Measurements from ENCODE around the gene NOXO1.

The NOXO1 gene

GRCh38 chr16:1997494-1998359 lies 16.5 kb upstream of the NOXO1 start:
- DNase-seq: no peak

DNA sequence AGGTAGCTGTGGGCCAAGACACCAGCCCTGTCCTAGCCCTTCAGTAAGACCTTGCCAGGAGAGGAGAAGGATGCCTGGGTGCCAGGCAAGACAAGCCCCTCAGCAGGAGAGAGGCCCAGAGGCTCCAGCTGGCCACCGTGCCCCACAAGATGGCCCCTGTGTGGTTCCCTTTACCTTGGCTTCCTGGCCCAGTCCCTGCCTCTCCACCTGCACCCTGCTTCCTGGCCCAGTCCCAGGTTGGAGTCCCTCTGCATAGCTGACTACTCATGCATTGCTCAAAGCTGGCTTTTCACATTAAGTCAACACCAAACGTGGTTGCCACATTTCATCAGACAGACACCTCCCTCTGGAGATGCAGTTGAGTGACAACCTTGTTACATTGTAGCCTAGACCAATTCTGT lies 12.5 kb upstream of the NOXO1 start:
- DNase-seq: no peak

- no peak for DNase-seq
These were observed 11.5 kb upstream of the NOXO1 start for GRCh38 chr16:1992704-1993317.

GRCh38 chr16:1991948-1992703 lies 10.9 kb upstream of the NOXO1 start:
- DNase-seq: peak; percentile 95

- no peak for DNase-seq
These were observed 10.3 kb upstream of the NOXO1 start for GRCh38 chr16:1991588-1991947.

DNA sequence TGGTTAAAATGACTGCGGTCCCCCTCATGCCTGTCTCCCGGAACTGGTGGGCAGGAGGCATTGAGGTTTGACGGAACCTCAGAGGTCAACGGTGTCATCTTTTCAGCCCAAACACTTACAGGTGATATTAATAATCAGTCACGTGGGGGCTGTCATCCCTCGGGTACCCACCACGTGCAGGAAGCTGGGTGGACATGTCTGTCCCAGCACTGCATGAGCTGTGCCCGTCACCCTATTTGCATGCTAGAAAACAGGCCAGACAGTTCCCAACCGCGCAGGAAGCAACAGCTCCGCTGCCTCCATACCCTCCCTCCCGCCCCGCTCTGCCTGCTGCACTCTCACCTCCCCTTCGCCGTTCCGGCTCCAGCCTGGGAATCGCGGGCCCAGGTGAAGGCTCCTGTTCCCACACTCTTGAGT lies 9.9 kb upstream of the NOXO1 start:
- DNase-seq: no peak

DNA sequence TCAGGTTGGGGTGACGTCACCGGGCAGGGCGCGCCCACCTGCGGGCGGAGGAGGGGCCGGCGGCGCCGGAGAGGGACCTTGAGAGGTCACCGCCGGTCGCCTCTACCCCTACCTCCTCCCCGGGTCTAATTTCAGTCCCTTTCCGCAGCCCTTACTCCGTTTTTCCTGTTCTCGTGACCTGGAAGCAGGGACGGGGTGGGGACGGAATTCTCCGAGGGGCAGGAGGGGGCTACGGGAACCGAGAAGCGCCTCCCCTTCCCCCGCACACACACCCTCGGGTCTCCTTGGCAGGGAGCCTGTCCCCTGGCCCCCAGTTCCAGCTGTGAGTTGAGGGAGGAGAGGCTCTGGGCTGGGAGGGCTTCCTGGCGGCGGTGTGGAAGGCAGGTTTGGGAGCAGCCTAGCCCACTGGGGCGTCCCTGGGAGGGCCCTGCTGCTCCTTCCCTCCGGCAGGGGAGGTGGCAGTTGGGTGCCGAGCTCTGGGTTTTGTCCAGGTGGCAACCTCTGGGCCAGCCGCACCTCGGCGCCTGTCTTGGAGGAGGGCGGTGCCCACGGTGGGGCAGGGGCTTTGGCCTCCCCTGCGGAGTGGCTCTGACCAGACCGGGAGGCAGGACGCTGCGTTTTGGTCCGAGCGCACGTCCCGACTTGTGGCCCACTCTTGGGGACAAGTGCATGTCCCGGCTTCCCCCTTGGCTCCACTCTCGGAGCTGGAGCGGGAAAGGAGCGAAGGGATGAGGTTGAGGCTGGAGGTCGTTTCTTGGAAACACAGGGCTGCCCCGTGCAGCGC lies 9.3 kb upstream of the NOXO1 start:
- DNase-seq: no peak

DNA sequence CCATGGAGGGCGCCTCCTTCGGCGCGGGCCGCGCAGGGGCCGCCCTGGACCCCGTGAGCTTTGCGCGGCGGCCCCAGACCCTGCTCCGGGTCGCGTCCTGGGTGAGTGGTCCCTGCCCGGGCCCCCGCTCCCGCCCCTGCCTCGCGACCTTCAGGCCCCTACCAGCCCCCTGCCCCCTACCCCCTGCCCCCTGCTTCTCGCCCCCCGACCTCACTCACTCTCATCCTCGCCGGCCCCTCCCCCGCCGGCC lies 8.8 kb upstream of the NOXO1 start:
- DNase-seq: no peak

GRCh38 chr16:1989209-1990100 lies 8.2 kb upstream of the NOXO1 start, which contains the start of gene SYNGR3:
Gene SYNGR3, plus strand, starts transcription at chr16:1989970. Its CDS starts 133 bp downstream, at chr16:1990103.
- no peak for DNase-seq

DNA sequence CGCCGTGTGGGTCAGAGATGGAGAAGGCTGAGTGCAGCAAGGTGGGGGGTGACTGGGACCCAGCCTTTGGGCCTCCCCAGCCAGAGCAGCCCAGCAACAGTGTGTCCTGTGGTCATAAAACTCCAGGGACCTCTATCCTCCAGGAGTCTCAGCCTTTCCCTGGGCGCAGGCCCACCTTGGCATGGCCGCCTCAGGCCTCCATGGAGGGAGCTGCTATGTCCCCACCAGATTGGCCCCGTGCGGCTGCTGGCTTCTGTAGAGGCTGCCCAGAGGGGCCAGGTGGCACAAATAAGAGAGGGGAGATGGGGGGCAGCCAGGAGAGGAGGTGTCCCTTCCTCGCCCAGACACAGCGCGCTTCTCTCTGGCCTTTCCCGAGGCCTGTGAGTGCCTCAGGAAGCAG lies 5.9 kb upstream of the NOXO1 start:
- no peak for DNase-seq

DNA sequence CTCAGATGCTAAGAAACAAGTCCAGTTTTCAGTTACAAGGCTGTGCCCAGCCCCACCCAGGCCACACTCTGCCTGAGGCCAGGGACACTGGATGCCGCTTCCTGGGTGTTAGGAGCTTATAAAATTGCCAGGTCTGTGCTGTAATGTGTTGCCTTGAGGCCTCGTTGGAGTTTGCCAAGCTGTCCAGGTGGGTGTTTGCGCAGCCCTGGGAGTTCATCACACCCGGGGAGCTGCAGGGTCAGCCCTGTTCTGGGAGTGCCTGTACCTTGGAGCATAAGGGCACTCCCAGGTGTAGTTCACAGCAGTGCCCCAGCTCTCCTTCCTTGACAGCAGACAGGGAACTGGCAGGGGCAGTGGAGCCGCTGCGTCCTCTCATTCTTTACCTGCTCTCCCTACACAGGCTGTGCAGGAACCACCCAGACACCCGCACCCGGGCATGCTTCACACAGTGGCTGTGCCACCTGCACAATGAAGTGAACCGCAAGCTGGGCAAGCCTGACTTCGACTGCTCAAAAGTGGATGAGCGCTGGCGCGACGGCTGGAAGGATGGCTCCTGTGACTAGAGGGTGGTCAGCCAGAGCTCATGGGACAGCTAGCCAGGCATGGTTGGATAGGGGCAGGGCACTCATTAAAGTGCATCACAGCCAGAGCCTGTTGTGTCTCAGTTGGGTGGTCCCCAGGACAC lies 4.3 kb upstream of the NOXO1 start:
- no peak for DNase-seq

DNA sequence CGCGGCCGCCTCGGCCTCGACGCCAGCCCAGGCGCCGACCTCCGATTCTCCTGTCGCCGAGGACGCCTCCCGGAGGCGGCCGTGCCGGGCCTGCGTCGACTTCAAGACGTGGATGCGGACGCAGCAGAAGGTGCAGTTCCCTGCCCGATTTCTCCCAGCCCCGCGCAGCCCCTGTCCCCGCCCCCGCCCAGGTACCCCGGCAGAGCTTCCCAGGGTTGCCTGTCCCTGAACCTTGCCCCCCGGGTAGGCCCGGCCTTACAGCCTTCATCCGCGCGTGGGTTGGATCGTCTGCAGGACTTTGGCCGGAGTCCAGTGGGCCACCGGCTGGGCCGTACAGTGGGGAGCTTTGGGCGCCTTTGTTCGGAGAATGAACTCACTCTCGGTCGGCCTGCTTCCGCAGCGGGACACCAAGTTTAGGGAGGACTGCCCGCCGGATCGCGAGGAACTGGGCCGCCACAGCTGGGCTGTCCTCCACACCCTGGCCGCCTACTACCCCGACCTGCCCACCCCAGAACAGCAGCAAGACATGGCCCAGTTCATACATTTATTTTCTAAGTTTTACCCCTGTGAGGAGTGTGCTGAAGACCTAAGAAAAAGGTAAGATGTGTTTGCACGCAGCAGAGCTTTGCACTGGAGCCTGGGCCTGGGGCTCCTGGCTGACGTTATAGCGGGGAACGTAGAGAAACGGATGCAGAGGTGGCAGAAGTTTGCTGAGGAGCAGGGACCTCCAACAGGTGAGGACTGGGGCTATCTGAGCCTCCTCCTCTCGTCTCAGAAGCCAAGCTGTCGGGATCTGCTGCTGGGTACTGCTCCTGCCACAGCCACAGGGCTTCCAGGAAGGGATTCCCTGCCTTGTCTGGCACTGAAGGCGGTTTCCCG lies 3.3 kb upstream of the NOXO1 start:
- no peak for DNase-seq

DNA sequence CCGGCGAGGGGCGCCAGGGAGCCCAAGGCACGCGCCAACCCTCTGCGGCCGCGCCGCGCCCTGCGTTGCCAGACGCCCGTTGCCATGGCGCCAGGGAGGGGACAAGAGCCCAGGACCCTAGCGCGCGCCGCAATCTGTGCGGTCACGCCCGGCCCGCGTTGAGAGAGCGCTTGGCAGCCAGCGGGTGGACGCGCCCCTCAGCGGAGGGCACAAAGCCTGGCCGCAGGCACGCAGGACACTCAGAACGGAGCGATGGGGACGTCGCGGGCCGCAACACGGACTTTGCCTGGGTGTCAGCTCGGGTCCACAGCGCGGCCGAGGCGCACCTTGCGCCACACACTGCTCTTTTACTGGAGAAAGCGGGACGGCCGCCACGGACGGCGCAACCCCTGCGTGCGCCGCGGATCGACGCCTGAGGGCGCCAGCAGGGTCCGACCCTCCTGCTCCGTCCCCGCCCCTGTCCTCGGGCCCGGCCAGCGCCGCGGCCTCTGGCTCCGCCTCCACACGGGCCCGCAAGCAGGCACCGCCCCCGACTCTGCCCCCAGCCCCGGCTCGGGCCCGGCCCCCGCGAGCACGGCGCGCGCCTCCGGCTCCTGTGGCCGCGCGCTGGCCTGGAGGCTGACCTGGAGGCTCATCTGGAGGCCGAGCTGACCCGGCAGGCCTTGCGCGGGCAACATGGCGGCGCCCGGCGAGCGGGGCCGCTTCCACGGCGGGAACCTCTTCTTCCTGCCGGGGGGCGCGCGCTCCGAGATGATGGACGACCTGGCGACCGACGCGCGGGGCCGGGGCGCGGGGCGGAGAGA lies 2.5 kb upstream of the NOXO1 start, which contains the start of gene GFER:
Gene GFER, plus strand, starts transcription at position 650 of the 803 bp plus-strand sequence. Its CDS starts 26 bp downstream, at position 676.
- DNase-seq: peak; percentile 94

GRCh38 chr16:1982991-1983543 lies 1.8 kb upstream of the NOXO1 start:
- DNase-seq: no peak

GRCh38 chr16:1982013-1982433 lies 754 bp upstream of the NOXO1 start:
- no peak for DNase-seq

DNA sequence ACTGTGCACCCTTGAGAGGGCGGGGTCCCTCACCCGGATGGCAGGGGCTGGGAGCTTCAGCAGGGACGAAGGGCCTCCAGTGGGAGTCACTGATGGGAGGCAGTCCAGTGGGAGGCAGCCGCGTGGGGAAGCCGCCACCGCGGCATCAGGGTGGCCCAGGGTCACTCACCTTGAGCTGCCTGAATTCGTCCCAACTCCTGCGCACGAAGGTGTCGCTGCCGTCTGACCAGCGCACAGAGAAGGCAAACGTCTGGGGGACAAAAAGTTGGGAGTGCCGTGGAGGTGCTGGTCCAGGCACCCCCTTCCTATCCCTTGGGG lies 540 bp downstream of the NOXO1 start:
- DNase-seq: no peak

GRCh38 chr16:1980030-1980769 lies 1.1 kb downstream of the NOXO1 start:
- DNase-seq: no peak

DNA sequence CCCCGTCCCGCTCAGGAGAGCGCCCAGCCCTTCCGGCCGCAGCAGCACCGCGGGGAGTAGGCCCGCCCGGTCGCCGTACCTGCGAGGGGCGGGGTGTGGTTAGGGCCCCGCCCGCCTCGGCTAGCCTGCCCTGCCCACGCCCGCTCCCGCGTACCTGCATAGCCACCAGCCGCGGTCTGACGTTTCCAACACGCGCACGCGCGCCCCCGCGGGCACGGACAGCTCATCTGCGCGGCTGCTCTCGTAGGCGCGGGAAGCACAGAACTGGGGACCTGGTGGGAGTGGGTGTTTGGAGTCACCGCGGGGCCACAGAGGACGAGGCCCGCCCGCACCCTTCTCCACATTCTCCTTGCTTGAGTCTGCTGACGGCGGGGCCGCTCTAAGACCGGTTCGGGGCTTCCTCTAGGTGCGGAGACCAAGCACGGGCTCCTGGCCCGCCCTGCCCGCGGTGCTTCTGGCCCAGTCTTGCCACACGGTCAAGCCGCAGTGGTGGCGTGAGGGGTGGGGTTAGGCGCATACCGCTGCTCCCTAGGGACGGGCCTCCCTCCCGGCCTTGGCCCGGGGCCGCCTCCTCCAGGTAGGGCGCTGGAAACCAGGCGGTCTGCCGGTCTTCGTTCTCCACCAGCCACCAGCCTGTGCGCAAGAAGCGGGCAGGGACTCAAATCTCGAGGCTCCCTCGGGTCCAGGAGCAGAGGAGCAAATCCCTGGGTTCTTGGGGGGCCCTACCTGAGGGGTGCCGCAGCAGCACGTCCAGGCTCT lies 1.8 kb downstream of the NOXO1 start:
- no peak for DNase-seq

Measured in left hindlimb (tissue), 1 donor.